Measurements from ENCODE around the gene TEX2.

TEX2 gene

GRCh38 chr17:64261417-64262145 lies 1.5 kb downstream of the TEX2 start:
- no peak overlapping the region for H3K27ac ChIP-seq (replicated peaks; ENCODE audit: low read length)
- no peak for DNase-seq (ENCODE audit: low spot score)

DNA sequence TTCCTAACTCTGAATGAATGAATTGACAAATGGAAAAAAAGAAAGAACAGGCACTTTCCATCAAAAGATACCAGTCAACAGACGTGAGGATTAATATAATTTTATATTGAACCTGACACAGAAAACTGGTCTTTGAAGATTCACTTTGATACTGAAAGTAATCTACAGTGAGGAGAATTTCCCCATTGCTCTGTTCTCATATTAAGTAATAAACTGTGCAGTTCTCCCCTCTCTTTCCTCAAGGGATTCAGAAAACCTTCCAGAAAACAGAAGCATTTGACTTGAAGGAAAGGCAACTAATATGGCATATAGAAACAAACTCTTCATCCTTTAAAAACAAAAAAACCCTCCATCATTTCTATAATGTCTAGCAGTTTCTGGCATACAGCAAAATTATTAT lies 2.2 kb downstream of the TEX2 start:
- no peak for DNase-seq (ENCODE audit: low spot score)
- Histone ChIP-seq H3K14ac (ENCODE audit: low read length) (no peak overlapping the region), H3K79me1 (ENCODE audit: low read depth, low read length) (no peaks in the 10 kb centered on the region), H3K23ac (ENCODE audit: low read depth, low read length, poor library complexity) (no peak overlapping the region), H4K91ac (ENCODE audit: low read depth, low read length, poor library complexity) (no peak overlapping the region), H3K27me3 (ENCODE audit: control insufficient read depth in 3 of 3, insufficient read depth in 3 of 3, low read depth in 1 of 3, low read length in 3 of 3) (peaks cover 0 to 19% (median 0%) of the 10 kb centered on the region in 3 experiments), H3K4me1 (ENCODE audit: control insufficient read depth in 2 of 2, insufficient read depth in 1 of 2, low read depth in 1 of 2, low read length in 2 of 2) (peaks cover 26 to 34% of the 10 kb centered on the region in 2 donors), H3K4me2 (ENCODE audit: insufficient read depth, low read length, poor library complexity, severe bottlenecking) (no peak overlapping the region), H2AFZ (ENCODE audit: low read length) (no peak overlapping the region), H3K9me3 (replicated peaks in 1 of 2; ENCODE audit: control insufficient read depth in 2 of 2, insufficient read depth in 1 of 2, low read depth in 1 of 2, low read length in 2 of 2) (no peaks in the 10 kb centered on the region), H2BK15ac (ENCODE audit: low read length) (no peak overlapping the region), H3K4ac (ENCODE audit: low read length) (no peak overlapping the region), H2BK120ac (ENCODE audit: low read depth, low read length) (no peak overlapping the region), H4K8ac (ENCODE audit: low read depth, low read length) (no peak overlapping the region), H2BK5ac (ENCODE audit: low read length) (no peak overlapping the region), H3K4me3 (ENCODE audit: low read length in 2 of 2) (no peak overlapping the region), H2BK12ac (ENCODE audit: low read length) (no peak overlapping the region), H3K36me3 (replicated peaks in 1 of 2; ENCODE audit: control insufficient read depth in 2 of 2, insufficient read depth in 2 of 2, low read length in 2 of 2) (no peaks in the 10 kb centered on the region), H2AK5ac (ENCODE audit: low read depth, low read length) (no peak overlapping the region), H3K27ac (replicated peaks; ENCODE audit: low read length) (no peak overlapping the region), H3K9ac (ENCODE audit: low read depth, low read length, poor library complexity) (no peak overlapping the region), H3K18ac (ENCODE audit: low read length) (no peak overlapping the region)
- WGBS, 2 donors (ENCODE audit: extremely low coverage in 2 of 2, insufficient read length in 2 of 2, insufficient replicate concordance in 1 of 2) = no CpG with 5 or more reads among the region's 1 CpG

More at GRCh38 chr17:64261417-64262145, 1.5 kb downstream of the TEX2 start:
- no CpG with 5 or more reads among the region's 6 CpGs for WGBS, 2 donors (ENCODE audit: extremely low coverage in 2 of 2, insufficient read length in 2 of 2, insufficient replicate concordance in 1 of 2)
- Histone ChIP-seq H3K79me1 (ENCODE audit: low read depth, low read length) (no peaks in the 10 kb centered on the region), H3K36me3 (replicated peaks in 1 of 2; ENCODE audit: control insufficient read depth in 2 of 2, insufficient read depth in 2 of 2, low read length in 2 of 2) (no peaks in the 10 kb centered on the region), H2BK120ac (ENCODE audit: low read depth, low read length) (no peak overlapping the region), H3K4me1 (ENCODE audit: control insufficient read depth in 2 of 2, insufficient read depth in 1 of 2, low read depth in 1 of 2, low read length in 2 of 2) (peaks cover 19 to 34% of the 10 kb centered on the region in 2 donors), H3K27me3 (ENCODE audit: control insufficient read depth in 3 of 3, insufficient read depth in 3 of 3, low read depth in 1 of 3, low read length in 3 of 3) (peaks cover 0 to 19% (median 0%) of the 10 kb centered on the region in 3 experiments), H4K8ac (ENCODE audit: low read depth, low read length) (no peak overlapping the region), H3K9me3 (replicated peaks in 1 of 2; ENCODE audit: control insufficient read depth in 2 of 2, insufficient read depth in 1 of 2, low read depth in 1 of 2, low read length in 2 of 2) (no peaks in the 10 kb centered on the region), H3K9ac (ENCODE audit: low read depth, low read length, poor library complexity) (no peak overlapping the region), H3K4ac (ENCODE audit: low read length) (no peak overlapping the region), H3K23ac (ENCODE audit: low read depth, low read length, poor library complexity) (no peak overlapping the region), H3K18ac (ENCODE audit: low read length) (no peak overlapping the region), H3K14ac (ENCODE audit: low read length) (no peak overlapping the region), H2BK15ac (ENCODE audit: low read length) (no peak overlapping the region), H3K4me2 (ENCODE audit: insufficient read depth, low read length, poor library complexity, severe bottlenecking) (no peak overlapping the region), H2AFZ (ENCODE audit: low read length) (peak overlapping the region; percentile 89), H2BK5ac (ENCODE audit: low read length) (no peak overlapping the region), H3K4me3 (ENCODE audit: low read length in 2 of 2) (peak overlapping the region in 1 of 2 donors; percentile 86), H2AK5ac (ENCODE audit: low read depth, low read length) (no peak overlapping the region), H2BK12ac (ENCODE audit: low read length) (no peak overlapping the region), H4K91ac (ENCODE audit: low read depth, low read length, poor library complexity) (no peak overlapping the region)

- Histone ChIP-seq H3K4me1 (ENCODE audit: control insufficient read depth in 2 of 2, insufficient read depth in 1 of 2, low read depth in 1 of 2, low read length in 2 of 2) (peaks cover 26 to 29% of the 10 kb centered on the region in 2 donors), H3K79me1 (ENCODE audit: low read depth, low read length) (no peaks in the 10 kb centered on the region), H3K23ac (ENCODE audit: low read depth, low read length, poor library complexity) (no peak overlapping the region), H2BK12ac (ENCODE audit: low read length) (no peak overlapping the region), H3K27me3 (ENCODE audit: control insufficient read depth in 3 of 3, insufficient read depth in 3 of 3, low read depth in 1 of 3, low read length in 3 of 3) (peaks cover 0 to 22% (median 0%) of the 10 kb centered on the region in 3 experiments), H3K36me3 (replicated peaks in 1 of 2; ENCODE audit: control insufficient read depth in 2 of 2, insufficient read depth in 2 of 2, low read length in 2 of 2) (no peaks in the 10 kb centered on the region), H4K91ac (ENCODE audit: low read depth, low read length, poor library complexity) (no peak overlapping the region), H2BK5ac (ENCODE audit: low read length) (no peak overlapping the region), H3K14ac (ENCODE audit: low read length) (no peak overlapping the region), H3K27ac (replicated peaks; ENCODE audit: low read length) (no peak overlapping the region), H3K4me2 (ENCODE audit: insufficient read depth, low read length, poor library complexity, severe bottlenecking) (no peak overlapping the region), H3K9ac (ENCODE audit: low read depth, low read length, poor library complexity) (no peak overlapping the region), H2BK15ac (ENCODE audit: low read length) (no peak overlapping the region), H3K18ac (ENCODE audit: low read length) (no peak overlapping the region), H2AFZ (ENCODE audit: low read length) (no peak overlapping the region), H3K4me3 (ENCODE audit: low read length in 2 of 2) (no peak overlapping the region), H3K4ac (ENCODE audit: low read length) (no peak overlapping the region), H3K9me3 (replicated peaks in 1 of 2; ENCODE audit: control insufficient read depth in 2 of 2, insufficient read depth in 1 of 2, low read depth in 1 of 2, low read length in 2 of 2) (no peaks in the 10 kb centered on the region), H4K8ac (ENCODE audit: low read depth, low read length) (no peak overlapping the region), H2BK120ac (ENCODE audit: low read depth, low read length) (no peak overlapping the region), H2AK5ac (ENCODE audit: low read depth, low read length) (no peak overlapping the region)
- no peak for DNase-seq (ENCODE audit: low spot score)
- WGBS, 2 donors (ENCODE audit: extremely low coverage in 2 of 2, insufficient read length in 2 of 2, insufficient replicate concordance in 1 of 2) = no CpG with 5 or more reads among the region's 3 CpGs
Measured at GRCh38 chr17:64259922-64260321, 3.1 kb downstream of the TEX2 start.

GRCh38 chr17:64259426-64259825 lies 3.6 kb downstream of the TEX2 start:
- Histone ChIP-seq H3K4me2 (ENCODE audit: insufficient read depth, low read length, poor library complexity, severe bottlenecking) (no peak overlapping the region), H3K4ac (ENCODE audit: low read length) (no peak overlapping the region), H3K36me3 (replicated peaks in 1 of 2; ENCODE audit: control insufficient read depth in 2 of 2, insufficient read depth in 2 of 2, low read length in 2 of 2) (no peaks in the 10 kb centered on the region), H2BK120ac (ENCODE audit: low read depth, low read length) (no peak overlapping the region), H2BK15ac (ENCODE audit: low read length) (no peak overlapping the region), H2BK5ac (ENCODE audit: low read length) (no peak overlapping the region), H2BK12ac (ENCODE audit: low read length) (no peak overlapping the region), H4K8ac (ENCODE audit: low read depth, low read length) (no peak overlapping the region), H3K79me1 (ENCODE audit: low read depth, low read length) (no peaks in the 10 kb centered on the region), H3K27ac (replicated peaks; ENCODE audit: low read length) (no peak overlapping the region), H2AK5ac (ENCODE audit: low read depth, low read length) (no peak overlapping the region), H3K23ac (ENCODE audit: low read depth, low read length, poor library complexity) (no peak overlapping the region), H3K27me3 (ENCODE audit: control insufficient read depth in 3 of 3, insufficient read depth in 3 of 3, low read depth in 1 of 3, low read length in 3 of 3) (peaks cover 0 to 21% (median 0%) of the 10 kb centered on the region in 3 experiments), H3K4me1 (ENCODE audit: control insufficient read depth in 2 of 2, insufficient read depth in 1 of 2, low read depth in 1 of 2, low read length in 2 of 2) (peaks cover 23 to 24% of the 10 kb centered on the region in 2 donors), H3K18ac (ENCODE audit: low read length) (no peak overlapping the region), H3K4me3 (ENCODE audit: low read length in 2 of 2) (no peak overlapping the region), H3K9ac (ENCODE audit: low read depth, low read length, poor library complexity) (no peak overlapping the region), H2AFZ (ENCODE audit: low read length) (no peak overlapping the region), H3K9me3 (replicated peaks in 1 of 2; ENCODE audit: control insufficient read depth in 2 of 2, insufficient read depth in 1 of 2, low read depth in 1 of 2, low read length in 2 of 2) (no peaks in the 10 kb centered on the region), H3K14ac (ENCODE audit: low read length) (no peak overlapping the region), H4K91ac (ENCODE audit: low read depth, low read length, poor library complexity) (no peak overlapping the region)
- no CpG with 5 or more reads among the region's 3 CpGs for WGBS, 2 donors (ENCODE audit: extremely low coverage in 2 of 2, insufficient read length in 2 of 2, insufficient replicate concordance in 1 of 2)
- no peak for DNase-seq (ENCODE audit: low spot score)

Measured in neuronal stem cell (in vitro differentiated cells).